OCI-LY7 (cell line): ENCODE data around the gene NCKAP5.

ENCODE experiments used
- CTCF ChIP-seq: fragments of 200-600 bp; sonication (generic); conservative IDR thresholded peaks from 2 replicates; pipeline ENCODE4 v1.5.1; 2014; ENCODE audit warnings: mild to moderate bottlenecking, antibody characterized with exemption, low read length, moderate library complexity, mixed read lengths
- EZH2phosphoT487 ChIP-seq: fragments of 200-600 bp; sonication (generic); IDR thresholded peaks from 2 replicates; pipeline ENCODE4 v1.6.1; 2018; ENCODE audit warnings: low read depth, borderline replicate concordance, mild to moderate bottlenecking, mixed run types, antibody characterized with exemption, low read length, moderate library complexity, mixed read lengths

- no peak for TF ChIP-seq CTCF
- TF ChIP-seq EZH2phosphoT487 = no peak
Measured at GRCh38 chr2:133306236-133306635, 262.0 kb downstream of the NCKAP5 start.
